Heart left ventricle (tissue), 13 donors: Measurements from ENCODE around the gene CALCOCO1.

Experiments
- POLR2A ChIP-seq, 2 donors: fragments of 450-650 bp; IDR thresholded peaks; one replicate each; pipeline ENCODE4 v1.6.1; 2017; ENCODE audit warnings: antibody characterized with exemption in 2 of 2, mild to moderate bottlenecking in 2 of 2, moderate library complexity in 2 of 2
- TF ChIP-seq, protein P1 (sequence below), 12 donors: fragments of 200-600 bp; sonication (generic) in 4 of 12; IDR thresholded peaks; one replicate each; pipeline versions ENCODE4 v1.5.0 to v1.8.0; 2018 to 2022; ENCODE audit warnings: antibody characterized with exemption in 12 of 12, mild to moderate bottlenecking in 5 of 12
- donor health status: ischemic (EF 13 %, LVEDD 7.1; RV severe dilation, severe dysfunction).
- donor health status: DM: no; HTN: yes; CAD: no.
- donor health status: DM: no; HTN: no; CAD: no.
- donor health status: ischemic (EF 25% LVEDD 6.9; RV normal size, moderate dysfunction).
- donor health status: ischemic (EF 25% LVEDD 5.7; RV mildly dilated, moderate dysfunction).
- donor health status: ischemic (EF 35%, LVEDD 5.7; RV mildly dilated, moderate dysfunction).
- donor health status: nonischemic (EF 11% LVEDD 7.7; RV severe dilation, severe dysfunction).
- donor health status: DM: yes; HTN: yes; CAD: no.
- donor health status: PGD.
- donor health status: ischemic (EF 29% LVEDD 5.4; RV normal size, mild dysfunction).
- donor health status: nonischemic (EF 23%, LVEDD 6.1; RV moderate dilation, normal function).

DNA sequence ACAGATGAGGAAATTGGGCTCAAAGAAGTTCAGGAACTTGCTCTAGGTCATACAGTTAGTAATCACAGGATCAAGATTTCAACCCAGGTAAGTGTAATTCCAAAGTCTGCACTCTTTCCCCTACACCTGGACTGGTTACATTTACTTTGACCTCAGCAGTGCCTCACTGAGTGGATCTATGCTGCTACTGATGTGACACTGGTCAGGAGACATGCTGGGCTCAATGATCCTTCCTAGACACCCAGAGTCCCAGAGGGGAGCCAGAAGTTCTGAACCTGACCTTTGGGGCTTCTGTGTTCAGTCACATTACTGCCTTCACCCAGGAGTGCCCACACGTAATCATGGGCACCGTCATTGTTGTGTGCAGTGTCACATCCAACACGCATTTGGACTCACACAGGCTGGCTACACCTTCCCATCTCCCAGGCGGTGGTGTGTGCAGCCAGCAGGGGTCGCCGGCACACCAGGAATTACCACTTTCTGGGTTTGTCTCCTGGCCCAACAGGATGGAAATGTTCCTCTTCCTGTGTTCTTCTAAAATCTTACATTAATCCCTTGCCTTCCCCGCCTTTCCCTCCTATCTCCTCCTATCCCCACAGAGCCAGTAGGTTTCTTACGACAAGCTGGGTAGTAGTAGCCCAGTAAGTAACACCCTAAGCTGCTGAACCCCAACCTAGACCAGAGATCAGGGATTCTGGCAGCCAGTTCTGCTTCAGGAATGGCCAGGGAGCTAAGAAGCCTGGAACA, 25.6 kb downstream of the CALCOCO1 start:
- no peak for TF ChIP-seq POLR2A (IDR thresholded peaks at IDR 0.05)
- TF ChIP-seq, protein P1, sequence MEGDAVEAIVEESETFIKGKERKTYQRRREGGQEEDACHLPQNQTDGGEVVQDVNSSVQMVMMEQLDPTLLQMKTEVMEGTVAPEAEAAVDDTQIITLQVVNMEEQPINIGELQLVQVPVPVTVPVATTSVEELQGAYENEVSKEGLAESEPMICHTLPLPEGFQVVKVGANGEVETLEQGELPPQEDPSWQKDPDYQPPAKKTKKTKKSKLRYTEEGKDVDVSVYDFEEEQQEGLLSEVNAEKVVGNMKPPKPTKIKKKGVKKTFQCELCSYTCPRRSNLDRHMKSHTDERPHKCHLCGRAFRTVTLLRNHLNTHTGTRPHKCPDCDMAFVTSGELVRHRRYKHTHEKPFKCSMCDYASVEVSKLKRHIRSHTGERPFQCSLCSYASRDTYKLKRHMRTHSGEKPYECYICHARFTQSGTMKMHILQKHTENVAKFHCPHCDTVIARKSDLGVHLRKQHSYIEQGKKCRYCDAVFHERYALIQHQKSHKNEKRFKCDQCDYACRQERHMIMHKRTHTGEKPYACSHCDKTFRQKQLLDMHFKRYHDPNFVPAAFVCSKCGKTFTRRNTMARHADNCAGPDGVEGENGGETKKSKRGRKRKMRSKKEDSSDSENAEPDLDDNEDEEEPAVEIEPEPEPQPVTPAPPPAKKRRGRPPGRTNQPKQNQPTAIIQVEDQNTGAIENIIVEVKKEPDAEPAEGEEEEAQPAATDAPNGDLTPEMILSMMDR (IDR thresholded peaks at IDR 0.05): peak; percentile 81 to 96 (median 92)
